Thyroid gland (tissue), 4 donors: Measurements from ENCODE around the gene CASD1. TPM values are rescaled to one million over a fixed set of nuclear protein-coding genes. Genes with fewer than 3 reads are reported as not detected.

Source experiments
- DNase-seq, 2 donors: peaks; one replicate each; pipeline ENCODE4 v3.0.0-alpha.2; 2019
- H3K27ac ChIP-seq, 3 donors: fragments of 200-600 bp; sonication (generic); 1 replicate in 2 of 3; 2 replicates in 1 of 3; pipeline ENCODE4 v1.5.1; 2016 to 2019; ENCODE audit warnings: mild to moderate bottlenecking in 1 of 3, moderate library complexity in 1 of 3
- H3K27me3 ChIP-seq: fragments of 200-600 bp; sonication (generic); one replicate; pipeline ENCODE4 v1.5.1; 2019
- H3K36me3 ChIP-seq, 2 donors: fragments of 200-600 bp; sonication (generic); one replicate each; pipeline ENCODE4 v1.5.1; 2016 to 2019
- H3K4me1 ChIP-seq, 2 donors: fragments of 200-600 bp; sonication (generic); one replicate each; pipeline ENCODE4 v1.5.1; 2017 to 2019
- H3K4me3 ChIP-seq, 3 donors: fragments of 200-600 bp; sonication (generic); replicated peaks in 1 of 3; 1 replicate in 2 of 3; 2 replicates in 1 of 3; pipeline ENCODE4 v1.5.1; 2016; ENCODE audit warnings: mild to moderate bottlenecking in 1 of 3
- H3K9me3 ChIP-seq: fragments of 200-600 bp; sonication (generic); one replicate; pipeline ENCODE4 v1.5.1; 2017
- CTCF ChIP-seq, 6 experiments: fragments of 200-600 bp in 3 of 6; fragments of 450-650 bp in 3 of 6; sonication (generic) in 3 of 6; IDR thresholded peaks; one replicate each; pipeline ENCODE4 v1.5.1; 2016 to 2019; ENCODE audit warnings: antibody characterized with exemption in 6 of 6, mild to moderate bottlenecking in 2 of 6, inconsistent platforms in 1 of 6, moderate library complexity in 1 of 6
- POLR2A ChIP-seq, 2 donors: fragments of 450-650 bp; IDR thresholded peaks; one replicate each; pipeline ENCODE4 v1.6.1; 2017; ENCODE audit warnings: antibody characterized with exemption in 2 of 2, mild to moderate bottlenecking in 2 of 2, moderate library complexity in 1 of 2
- WGBS, 2 donors: methylation state at CpG; one replicate each; pipeline ENCODE4 v1.1.5; 2017; 5-methylcytosine and 5-hydroxymethylcytosine counted together
- intact Hi-C: fragments of 100-400 bp; cut with DNase I; formaldehyde crosslinking; loops from one replicate; pipeline ENCODE4 v1.15.1; 2023
- total RNA-seq, 4 donors: library from RNA; depleted of rRNA; stranded (reverse); fragments of >200 nt; gene quantifications; one replicate each; pipeline ENCODE4 v1.2.3, GENCODE V29; 2016

CASD1 gene
- total RNA-seq, 4 donors from 2014 or later: 34.4 to 52.5 (median 39.0) TPM

DNA sequence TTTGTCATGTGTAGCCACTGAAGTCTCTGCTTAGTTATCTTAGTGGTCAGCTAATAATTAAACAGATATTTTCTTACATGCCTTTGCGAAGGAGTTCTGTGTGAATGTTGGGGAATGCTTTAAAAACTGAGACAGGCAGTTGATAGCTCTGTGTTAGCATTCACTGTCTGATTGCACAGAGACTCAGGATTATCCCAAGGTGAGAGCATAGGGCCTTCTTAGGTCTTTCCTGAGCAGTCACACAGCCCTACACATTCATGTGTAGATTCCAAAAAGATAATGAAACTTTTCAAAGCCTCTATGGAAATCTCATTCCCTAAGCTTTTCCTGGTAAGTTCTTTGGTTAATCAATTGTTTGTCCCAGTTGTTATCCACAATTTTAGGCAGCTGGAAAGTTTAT, 67.7 kb downstream of the CASD1 start:
- intact Hi-C loops: no loop called here
- Histone ChIP-seq H3K4me3 (no peak overlapping the region), H3K27ac (no peak overlapping the region), H3K4me1 (no peaks in the 10 kb centered on the region), H3K36me3 (no peaks in the 10 kb centered on the region), H3K27me3 (no peaks in the 10 kb centered on the region), H3K9me3 (no peaks in the 10 kb centered on the region)
- TF ChIP-seq CTCF (IDR thresholded peaks at IDR 0.05) (no peak), POLR2A (IDR thresholded peaks at IDR 0.05) (no peak)
- DNase-seq: no peak
- 97 to 100% methylated on average over 1 of the region's 1 CpG for WGBS, 2 donors

GRCh38 chr7:94578614-94579013, 69.0 kb downstream of the CASD1 start:
- TF ChIP-seq CTCF (IDR thresholded peaks at IDR 0.05) (no peak), POLR2A (IDR thresholded peaks at IDR 0.05) (no peak)
- H3K4me1 ChIP-seq: no peaks in the 10 kb centered on the region
- no peaks in the 10 kb centered on the region for H3K36me3 ChIP-seq
- H3K27me3 ChIP-seq: no peaks in the 10 kb centered on the region
- no peak for DNase-seq
- no peak overlapping the region for H3K4me3 ChIP-seq
- H3K9me3 ChIP-seq: no peaks in the 10 kb centered on the region
- H3K27ac ChIP-seq: no peak overlapping the region
- intact Hi-C loops: no loop called here

- Histone ChIP-seq H3K36me3 (no peaks in the 10 kb centered on the region), H3K27ac (no peak overlapping the region), H3K4me3 (no peak overlapping the region), H3K4me1 (peaks cover 0 to 4% of the 10 kb centered on the region in 2 donors), H3K27me3 (no peaks in the 10 kb centered on the region), H3K9me3 (no peaks in the 10 kb centered on the region)
- WGBS, 2 donors: 95 to 98% methylated on average over 2 of the region's 2 CpGs
- DNase-seq: no peak
- TF ChIP-seq CTCF (IDR thresholded peaks at IDR 0.05) (no peak), POLR2A (IDR thresholded peaks at IDR 0.05) (no peak)
- intact Hi-C loops: no loop called here
Measured at GRCh38 chr7:94579470-94579869, 69.9 kb downstream of the CASD1 start.

- intact Hi-C loops: no loop called here
- no peak overlapping the region for H3K4me3 ChIP-seq
- H3K4me1 ChIP-seq: peaks cover 0 to 4% of the 10 kb centered on the region in 2 donors
- no peak overlapping the region for H3K27ac ChIP-seq
- peak in 1 of 2 donors; percentile 6 for DNase-seq
- WGBS, 2 donors: 71 to 80% methylated on average over 1 of the region's 1 CpG
- H3K36me3 ChIP-seq: no peaks in the 10 kb centered on the region
- no peaks in the 10 kb centered on the region for H3K9me3 ChIP-seq
- no peaks in the 10 kb centered on the region for H3K27me3 ChIP-seq
- TF ChIP-seq POLR2A (IDR thresholded peaks at IDR 0.05): no peak
- no peak for TF ChIP-seq CTCF (IDR thresholded peaks at IDR 0.05)
Measured at GRCh38 chr7:94580601-94581000, 71.0 kb downstream of the CASD1 start.

GRCh38 chr7:94584113-94584512, 74.5 kb downstream of the CASD1 start:
- H3K36me3 ChIP-seq: no peaks in the 10 kb centered on the region
- intact Hi-C loops: no loop called here
- TF ChIP-seq POLR2A (IDR thresholded peaks at IDR 0.05) (no peak), CTCF (IDR thresholded peaks at IDR 0.05) (no peak)
- 91% methylated on average over 1 of the region's 1 CpG for WGBS, 2 donors
- H3K9me3 ChIP-seq: no peaks in the 10 kb centered on the region
- no peak overlapping the region for H3K4me3 ChIP-seq
- no peak overlapping the region for H3K27ac ChIP-seq
- DNase-seq: peak in 1 of 2 donors; percentile 12
- peaks cover 0 to 4% of the 10 kb centered on the region in 2 donors for H3K4me1 ChIP-seq
- H3K27me3 ChIP-seq: no peaks in the 10 kb centered on the region
